ENCODE data around the gene PCSK5.

PCSK5 gene
- 7.5 to 14.8 (median 9.5) reads per million in 17 experiments for total RNA-seq

GRCh38 chr9:75890472-75891276 is at the start of gene PCSK5:
PCSK5 (plus strand) TSS chr9:75890673; CDS start chr9:75891182, 509 bp downstream.
- peak; percentile 87 to 95 (median 92) for DNase-seq

GRCh38 chr9:75844321-75844720 is 46.2 kb upstream of the PCSK5 start:
- no peak for DNase-seq

GRCh38 chr9:75845806-75846205 is 44.7 kb upstream of the PCSK5 start:
- DNase-seq, result no peak

GRCh38 chr9:75847085-75847484 is 43.4 kb upstream of the PCSK5 start:
- no peak for DNase-seq

GRCh38 chr9:75850459-75851200 is 39.8 kb upstream of the PCSK5 start:
- no peak for DNase-seq

GRCh38 chr9:75851917-75852316 is 38.6 kb upstream of the PCSK5 start:
- no peak for DNase-seq

GRCh38 chr9:75852746-75853145 is 37.7 kb upstream of the PCSK5 start:
- DNase-seq, result no peak

GRCh38 chr9:75855509-75855908 is 35.0 kb upstream of the PCSK5 start:
- peak; percentile 15 to 49 (median 18) for DNase-seq

GRCh38 chr9:75858497-75859092 is 31.9 kb upstream of the PCSK5 start:
- DNase-seq, result no peak

GRCh38 chr9:75864266-75864665 is 26.2 kb upstream of the PCSK5 start:
- no peak for DNase-seq

- DNase-seq, result peak; percentile 78 to 89 (median 82)
Measured at GRCh38 chr9:75866273-75866871, 24.1 kb upstream of the PCSK5 start.

- DNase-seq, result peak in 1 of 4 experiments; percentile 24
Measured at GRCh38 chr9:75868526-75868925, 21.9 kb upstream of the PCSK5 start.

- peak; percentile 64 to 90 (median 78) for DNase-seq
Measured at GRCh38 chr9:75869236-75869635, 21.2 kb upstream of the PCSK5 start.

GRCh38 chr9:75870450-75870849 is 20.0 kb upstream of the PCSK5 start:
- no peak for DNase-seq

- DNase-seq, result no peak
Measured at GRCh38 chr9:75871624-75872023, 18.8 kb upstream of the PCSK5 start.

GRCh38 chr9:75873712-75874111 is 16.8 kb upstream of the PCSK5 start:
- peak; percentile 66 to 87 (median 83) for DNase-seq

GRCh38 chr9:75876999-75877640 is 13.4 kb upstream of the PCSK5 start:
- peak; percentile 64 to 78 (median 74) for DNase-seq

GRCh38 chr9:75878488-75878860 is 12.0 kb upstream of the PCSK5 start:
- DNase-seq, result no peak

GRCh38 chr9:75880618-75881017 is 9.9 kb upstream of the PCSK5 start:
- DNase-seq, result peak in 2 of 4 experiments; percentile 59 to 72

GRCh38 chr9:75881761-75882160 is 8.7 kb upstream of the PCSK5 start:
- no peak for DNase-seq

- DNase-seq, result no peak
Measured at GRCh38 chr9:75885652-75886051, 4.8 kb upstream of the PCSK5 start.

GRCh38 chr9:75889577-75889976 is 896 bp upstream of the PCSK5 start:
- DNase-seq, result peak; percentile 42 to 53 (median 50)
